ENCODE data around the gene NAA80. TPM values are rescaled to one million over a fixed set of nuclear protein-coding genes. Genes with fewer than 3 reads are reported as not detected.

Gene NAA80
- total and polyA plus RNA-seq, 2 of the 13 experiments (the other 11 are each of a cell fraction or from before 2014, with no cell fraction given), result 3.4 to 8.7 TPM

DNA sequence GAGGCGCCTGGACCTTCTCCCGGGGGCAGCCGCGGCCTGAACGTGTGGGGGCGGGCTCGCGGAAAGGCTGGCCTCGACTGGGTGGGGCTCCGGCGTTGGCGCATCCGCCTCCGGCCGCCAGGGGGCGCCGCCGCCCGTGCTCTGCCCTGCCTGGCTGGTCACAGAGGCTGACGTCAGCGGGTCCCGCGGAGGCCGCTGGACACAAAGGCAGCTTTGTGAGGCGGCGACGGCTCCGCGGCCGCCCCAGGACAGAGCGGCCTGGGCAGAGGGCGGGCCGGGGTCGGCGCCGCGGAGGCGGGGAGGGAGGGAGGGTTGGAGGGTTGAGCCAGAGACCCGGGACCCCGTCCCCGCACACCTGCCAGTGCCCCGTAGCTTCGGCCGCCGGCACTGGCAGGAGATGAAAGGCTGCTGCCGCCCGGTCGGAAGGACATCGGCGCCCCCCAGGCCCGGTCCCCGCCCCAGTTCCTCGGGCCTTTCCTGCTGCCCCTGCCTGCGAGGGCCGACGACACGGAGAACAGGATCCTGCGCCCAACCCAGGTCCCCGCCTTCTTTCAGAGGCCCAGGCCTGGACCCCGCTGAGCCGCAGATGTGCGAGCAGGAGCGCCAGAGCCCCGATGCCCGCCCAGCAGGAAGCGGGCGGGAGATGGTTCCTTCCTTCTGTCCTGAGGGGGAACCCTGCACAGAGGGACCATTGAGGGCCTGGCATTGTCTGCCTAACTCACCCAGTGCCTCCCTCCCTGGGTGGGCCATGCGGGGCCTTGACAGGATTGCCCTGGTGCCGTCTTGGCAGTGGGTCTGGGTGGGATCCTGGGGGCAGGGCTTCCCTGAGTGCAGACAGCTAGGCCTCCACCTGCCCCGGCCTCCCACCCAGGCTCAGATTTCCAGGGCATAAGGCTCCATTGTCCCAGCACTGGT is 38.9 kb downstream of the NAA80 start (continued):
- TF ChIP-seq TEF (CRISPR knock-in tag; IDR thresholded peaks at IDR 0.05) (0 out of 2 replicates have a peak, but pooled peaks have one; percentile 58), POLR2AphosphoS2 (IDR thresholded peaks at IDR 0.05; ENCODE audit: low read depth, low read length) (no peak), SNAPC5 (CRISPR knock-in tag; IDR thresholded peaks at IDR 0.05; ENCODE audit: borderline replicate concordance) (peak; percentile 40; the same call in 1 of the 2 replicates), SMARCC2 (IDR thresholded peaks at IDR 0.05) (no peak), PRPF4 (IDR thresholded peaks at IDR 0.05; ENCODE audit: low read depth, low read length, poor library complexity, severe bottlenecking) (no peak), PRMT3 (CRISPR knock-in tag; IDR thresholded peaks at IDR 0.05; ENCODE audit: borderline replicate concordance, low read depth) (no peak; the same call in 1 of the 2 replicates), ZNF674 (CRISPR knock-in tag; IDR thresholded peaks at IDR 0.05; ENCODE audit: low read depth) (no peak), ZFYVE20 (CRISPR knock-in tag; IDR thresholded peaks at IDR 0.05; ENCODE audit: borderline replicate concordance, low read depth) (no peak), CREM (IDR thresholded peaks at IDR 0.05) (no peak), CREM (CRISPR knock-in tag; IDR thresholded peaks at IDR 0.05) (no peak), ZNF564 (CRISPR knock-in tag; IDR thresholded peaks at IDR 0.05) (peak; percentile 93), SP2 (CRISPR knock-in tag; IDR thresholded peaks at IDR 0.05) (no peak), PHB2 (IDR thresholded peaks at IDR 0.05; ENCODE audit: partially characterized antibody) (no peak), IRF2 (CRISPR knock-in tag; IDR thresholded peaks at IDR 0.05) (peak; percentile 46; the same call in 1 of the 2 replicates), ZNF318 (CRISPR knock-in tag; IDR thresholded peaks at IDR 0.05) (no peak), ZNF572 (CRISPR knock-in tag; IDR thresholded peaks at IDR 0.05) (no peak), CBFB (CRISPR knock-in tag; IDR thresholded peaks at IDR 0.05) (peak; percentile 36; the same call in 1 of the 2 replicates), JUNB (CRISPR knock-in tag; IDR thresholded peaks at IDR 0.05; ENCODE audit: borderline replicate concordance) (peak; percentile 31; the same call in 1 of the 2 replicates)
- TF ChIP-seq, protein P1, sequence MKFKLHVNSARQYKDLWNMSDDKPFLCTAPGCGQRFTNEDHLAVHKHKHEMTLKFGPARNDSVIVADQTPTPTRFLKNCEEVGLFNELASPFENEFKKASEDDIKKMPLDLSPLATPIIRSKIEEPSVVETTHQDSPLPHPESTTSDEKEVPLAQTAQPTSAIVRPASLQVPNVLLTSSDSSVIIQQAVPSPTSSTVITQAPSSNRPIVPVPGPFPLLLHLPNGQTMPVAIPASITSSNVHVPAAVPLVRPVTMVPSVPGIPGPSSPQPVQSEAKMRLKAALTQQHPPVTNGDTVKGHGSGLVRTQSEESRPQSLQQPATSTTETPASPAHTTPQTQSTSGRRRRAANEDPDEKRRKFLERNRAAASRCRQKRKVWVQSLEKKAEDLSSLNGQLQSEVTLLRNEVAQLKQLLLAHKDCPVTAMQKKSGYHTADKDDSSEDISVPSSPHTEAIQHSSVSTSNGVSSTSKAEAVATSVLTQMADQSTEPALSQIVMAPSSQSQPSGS (CRISPR knock-in tag; IDR thresholded peaks at IDR 0.05), result peak; percentile 100
